T-helper 1 cell treated with Interleukin-12 subunit alpha and Interleukin-12 subunit beta and Interleukin-4 antibody, amounts not matched to agents 30 ng/mL and 1 ng/mL, for 36 hours (primary cell): ENCODE results near the gene DENND2A. TPM values are rescaled to one million over a fixed set of nuclear protein-coding genes. Genes with fewer than 3 reads are reported as not detected.
"Not testable (repeated sequence)": the region's sequence is repeated elsewhere in the genome, so short reads cannot be mapped to it uniquely, and the experiment has no call there.

Source experiments
- intact Hi-C: fragments of 100-400 bp; cut with micrococcal nuclease; formaldehyde crosslinking; loops from one replicate; pipeline ENCODE4 v1.15.1; 2024
- total RNA-seq: library from RNA; stranded (reverse); gene quantifications from 2 replicates; pipeline ENCODE4 v1.2.3, GENCODE V29; 2022

Gene DENND2A
- total RNA-seq, 1 donor from 2014 or later: not detected

DNA sequence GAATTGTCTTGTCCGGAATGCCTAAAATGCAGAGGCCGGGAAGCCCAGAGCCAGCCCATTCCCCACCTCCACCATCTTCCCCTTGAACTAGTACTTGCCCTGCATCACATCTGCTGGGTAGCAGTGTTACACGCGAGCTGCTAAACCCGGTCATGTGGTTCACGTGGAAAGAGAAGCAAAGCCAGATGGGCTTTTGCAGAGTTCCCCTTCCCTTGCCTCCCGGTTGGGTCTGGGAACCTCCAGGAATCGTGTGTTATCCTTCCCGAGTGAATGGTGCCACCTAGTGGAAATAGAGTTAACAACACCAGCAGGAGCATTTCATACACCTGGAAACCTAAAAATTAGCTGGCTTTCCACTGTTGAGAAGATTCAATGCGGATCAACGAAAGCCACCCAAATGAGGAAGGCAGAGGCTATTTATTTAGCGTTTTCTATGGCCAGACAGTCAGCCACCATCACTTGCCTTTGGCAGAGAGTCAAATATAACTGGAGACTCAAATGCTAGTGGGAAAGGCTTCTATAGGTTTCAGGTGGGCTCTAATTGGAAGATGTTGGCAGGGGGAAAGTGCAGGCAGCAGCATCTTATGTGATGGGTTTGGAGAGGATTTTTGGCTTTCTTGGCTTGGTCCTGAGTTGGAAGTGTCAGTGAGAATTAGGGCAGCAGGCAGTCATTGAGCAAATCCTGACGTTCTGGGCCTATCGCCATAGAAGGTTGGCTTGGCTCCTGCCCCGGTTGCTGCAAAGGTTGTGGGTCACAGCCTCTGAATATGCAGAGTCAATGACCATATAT, 12.9 kb upstream of the DENND2A start:
- intact Hi-C loops: loop anchor here (1.0 kb wide), 3 partner anchors 135 to 359 kb away; no protein-coding TSS in a partner anchor

DNA sequence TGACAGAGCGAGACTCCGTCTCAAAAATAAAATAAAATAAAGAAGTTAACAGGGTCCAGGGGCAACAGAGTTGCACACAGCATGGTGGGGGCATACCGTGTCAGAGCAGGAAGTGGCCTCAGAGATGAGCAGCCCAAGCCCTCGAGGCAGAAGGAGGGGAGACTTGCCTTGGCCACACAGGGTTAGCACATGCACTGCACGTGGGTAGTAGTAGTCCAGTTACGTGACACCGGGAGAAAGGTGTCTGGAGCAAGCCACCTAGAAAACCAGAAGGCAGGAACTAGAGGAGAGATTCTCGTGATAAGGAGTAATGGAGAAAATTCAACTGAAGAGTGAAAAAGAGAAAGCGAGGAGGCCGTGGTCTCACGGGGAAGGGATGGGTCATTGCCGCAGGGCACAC, 9.8 kb upstream of the DENND2A start:
- intact Hi-C loops: no loop called here

DNA sequence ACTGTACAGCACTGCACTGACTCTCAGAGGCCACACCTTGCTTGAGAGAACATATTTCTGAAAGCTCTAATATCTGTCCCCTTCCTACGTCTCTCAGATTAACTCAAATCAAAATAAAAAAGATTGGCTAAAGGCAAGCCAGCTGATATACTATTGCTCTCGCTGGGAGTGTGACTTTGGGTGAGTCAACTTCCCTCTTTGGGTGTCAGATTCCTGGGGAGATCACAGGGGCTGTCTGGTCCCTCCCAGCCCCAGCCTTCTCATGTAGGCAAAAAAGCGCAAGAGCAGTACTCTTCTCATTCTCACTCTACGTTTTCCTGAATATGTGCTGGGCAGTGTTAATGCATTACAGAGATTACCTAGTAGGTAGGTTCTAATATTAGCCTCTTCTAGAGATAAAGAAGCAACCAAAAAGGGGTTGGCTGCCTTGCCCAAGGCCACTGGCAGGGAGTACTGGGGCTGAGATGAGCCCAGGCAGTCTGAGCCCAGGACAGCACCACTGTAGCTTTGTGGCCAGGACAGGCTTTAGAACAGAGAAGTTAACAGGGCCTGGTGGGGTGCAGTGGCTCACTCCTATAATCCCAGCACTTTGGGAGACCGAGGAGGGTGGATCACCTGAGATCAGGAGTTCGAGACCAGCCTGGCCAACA, 9.1 kb upstream of the DENND2A start:
- intact Hi-C loops: no loop called here

- intact Hi-C loops: no loop called here
Measured at GRCh38 chr7:140646931-140647647, 6.5 kb upstream of the DENND2A start.

DNA sequence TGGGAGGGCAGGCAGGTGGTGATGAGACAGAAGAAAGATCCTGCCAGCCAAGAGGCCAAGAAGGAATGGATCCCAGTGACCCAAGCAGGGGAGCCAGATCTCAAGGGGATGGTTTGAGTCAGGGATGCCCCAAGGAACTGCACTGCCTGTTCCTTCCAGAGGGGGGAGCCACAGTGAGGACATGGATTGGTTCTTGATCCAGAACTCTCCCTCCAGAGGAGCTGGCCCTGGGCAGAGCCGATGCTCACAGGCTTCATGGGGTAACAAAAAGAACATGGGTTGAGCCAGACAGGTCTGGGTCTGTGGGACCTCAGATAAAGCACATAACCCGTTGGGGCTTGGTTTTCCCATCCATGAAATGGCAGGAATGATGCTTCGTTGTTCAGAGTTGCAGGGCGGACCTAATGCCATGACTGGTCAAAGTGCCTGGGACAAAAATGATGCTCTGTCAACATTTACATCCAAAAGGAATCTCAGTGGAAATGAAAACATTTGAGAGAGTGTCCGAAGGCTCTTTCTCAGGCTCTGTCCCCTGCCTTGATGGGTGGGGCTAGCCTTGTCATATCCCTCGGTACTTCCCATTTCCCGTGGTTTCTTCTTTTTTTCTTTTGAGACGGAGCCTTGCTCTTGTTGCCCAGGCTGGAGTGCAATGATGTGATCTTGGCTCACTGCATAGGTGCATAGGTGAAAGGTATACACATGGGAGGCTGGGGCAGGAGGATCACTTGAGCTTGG, 4.7 kb upstream of the DENND2A start:
- intact Hi-C loops: no loop called here

DNA sequence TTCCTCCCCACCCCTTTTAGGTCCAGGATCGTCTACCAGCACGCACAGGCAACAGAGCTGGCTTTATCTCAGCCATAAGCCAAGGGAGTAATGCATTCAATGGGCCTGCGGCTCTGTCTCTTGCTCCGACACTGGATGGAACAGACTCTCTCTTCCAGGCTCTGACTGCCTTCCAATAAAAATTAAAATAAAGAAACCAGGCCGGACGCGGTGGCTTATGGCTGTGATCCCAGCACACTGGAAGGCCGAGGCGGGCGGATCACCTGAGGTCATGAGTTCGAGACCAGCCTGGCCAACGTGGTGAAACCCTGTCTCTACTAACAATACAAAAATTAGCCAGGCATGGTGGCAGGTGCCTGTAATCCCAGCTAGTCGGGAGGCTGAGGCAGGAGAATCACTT, 4.1 kb upstream of the DENND2A start:
- intact Hi-C loops: not testable (repeated sequence)

- intact Hi-C loops: no loop called here
Measured at GRCh38 chr7:140643416-140643815, 2.8 kb upstream of the DENND2A start.

- intact Hi-C loops: no loop called here
Measured at GRCh38 chr7:140641524-140642195, 1.0 kb upstream of the DENND2A start.

DNA sequence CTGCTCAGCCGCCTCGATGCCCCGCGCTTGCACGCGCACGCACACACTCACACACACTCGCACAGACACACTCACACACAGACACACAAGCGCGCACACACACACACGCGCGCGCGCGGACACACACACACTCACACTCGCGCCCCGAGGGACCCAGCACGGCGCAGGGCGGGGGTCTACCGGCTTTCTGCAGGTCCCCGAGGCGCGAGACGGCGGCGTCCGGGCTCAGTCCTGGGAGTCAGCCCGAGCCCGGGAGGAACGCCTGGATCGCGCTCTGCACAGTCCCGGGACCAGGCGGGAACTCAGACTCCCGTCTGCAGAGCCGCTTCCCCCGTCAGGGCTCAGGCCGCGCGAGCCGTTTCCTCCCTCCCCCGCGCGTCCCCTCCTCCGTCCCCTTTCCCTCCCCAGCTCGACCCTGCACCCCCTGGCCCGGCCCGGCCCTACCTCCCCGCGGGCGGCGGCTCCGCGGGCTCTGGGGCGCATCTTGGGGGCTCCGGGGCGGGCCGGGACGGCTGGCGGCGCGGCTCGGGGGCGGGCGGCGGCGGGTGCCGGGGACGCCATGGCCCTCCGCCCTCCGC, 464 bp downstream of the DENND2A start:
- intact Hi-C loops: no loop called here

DNA sequence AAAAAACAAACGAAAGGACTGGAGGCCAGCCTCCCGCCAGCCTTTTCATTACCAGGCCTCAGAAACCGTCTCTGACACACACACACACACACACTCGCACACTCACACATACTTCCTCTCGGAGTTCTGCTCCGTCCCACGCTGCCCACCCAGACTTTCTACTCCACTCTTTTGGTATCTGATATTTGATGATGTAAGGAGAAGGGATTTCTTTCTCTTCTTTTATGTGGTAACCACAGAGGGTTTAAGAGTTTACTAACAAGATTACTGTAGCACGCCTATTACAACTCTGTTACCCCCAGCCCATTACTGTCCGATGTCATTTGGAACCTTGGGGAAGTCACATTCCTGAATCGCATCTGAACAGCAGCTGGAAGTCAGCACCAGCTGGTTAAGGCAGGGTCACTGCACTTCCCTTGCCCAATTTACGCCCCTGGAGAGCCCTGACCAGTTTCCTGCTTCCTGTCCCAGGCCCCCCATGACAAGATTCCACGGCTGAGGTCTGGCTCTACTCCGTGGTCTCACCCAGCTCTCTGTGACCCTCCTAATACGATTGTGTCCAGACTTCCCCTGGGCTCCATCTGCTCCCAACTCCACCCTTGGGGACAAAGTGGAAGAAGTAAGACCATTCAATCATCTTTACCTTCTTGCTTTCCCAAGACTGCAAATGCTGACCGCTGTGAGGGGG, 1.1 kb downstream of the DENND2A start:
- intact Hi-C loops: no loop called here

GRCh38 chr7:140638173-140638791, 2.3 kb downstream of the DENND2A start:
- intact Hi-C loops: no loop called here

GRCh38 chr7:140637400-140637799, 3.2 kb downstream of the DENND2A start:
- intact Hi-C loops: no loop called here

DNA sequence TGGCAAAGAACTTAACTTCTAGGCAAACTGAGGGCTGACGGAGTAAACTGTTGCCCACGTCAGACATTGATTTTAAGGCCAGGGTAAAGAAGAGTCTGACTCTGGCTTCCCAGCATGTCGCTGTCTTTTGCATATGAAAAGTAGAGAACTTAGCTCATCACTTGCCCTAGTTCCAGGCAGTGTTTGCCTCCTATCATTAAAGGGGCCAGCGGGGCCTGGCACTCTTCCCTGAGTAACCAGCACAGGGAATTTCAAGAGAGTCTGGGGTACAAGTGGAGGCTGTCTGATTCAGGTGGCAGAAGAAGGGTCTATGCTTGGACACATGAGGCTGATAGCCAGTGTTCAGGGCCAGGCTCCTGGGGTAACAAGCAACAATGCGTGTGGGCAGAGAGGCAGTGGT, 4.8 kb downstream of the DENND2A start:
- intact Hi-C loops: no loop called here

- intact Hi-C loops: no loop called here
Measured at GRCh38 chr7:140635345-140635744, 5.3 kb downstream of the DENND2A start.

DNA sequence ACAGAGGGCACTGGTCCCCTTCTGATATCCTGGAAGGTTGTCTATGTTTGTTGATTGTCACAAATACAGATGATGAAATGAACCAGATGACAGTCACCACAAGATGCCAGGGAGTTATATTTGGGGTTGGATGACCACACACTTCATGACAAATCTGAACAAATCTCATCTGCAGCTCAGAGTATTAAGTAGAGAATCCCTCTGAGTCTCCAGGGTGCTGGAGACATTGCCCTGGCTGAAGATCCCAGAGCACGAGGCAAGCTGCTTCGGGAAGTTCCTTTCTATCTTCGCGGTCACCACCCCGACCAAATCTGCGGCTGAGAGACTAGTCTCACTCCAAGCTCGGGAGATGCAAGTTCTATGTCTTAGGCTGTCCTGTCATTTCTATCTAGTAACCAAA, 9.0 kb downstream of the DENND2A start:
- intact Hi-C loops: no loop called here

DNA sequence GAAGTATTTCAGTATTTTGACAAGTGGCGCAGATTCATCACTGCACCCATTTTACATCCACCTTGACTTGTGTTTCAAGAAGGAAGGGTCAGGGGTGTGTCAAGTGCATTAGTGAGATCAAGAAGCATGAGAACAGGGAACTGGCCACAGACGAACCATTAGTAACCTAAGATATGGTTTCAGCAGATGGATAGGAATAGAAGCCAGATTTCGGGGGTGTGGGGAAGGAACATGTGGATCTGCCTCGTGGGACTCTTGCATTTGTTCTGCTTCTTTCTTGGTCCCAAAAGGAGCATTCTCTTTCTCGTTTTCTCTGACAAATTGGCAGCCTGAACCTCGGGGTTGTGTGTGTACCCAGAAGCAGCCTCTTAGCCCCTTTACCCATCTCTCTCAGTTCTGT, 9.6 kb downstream of the DENND2A start:
- intact Hi-C loops: no loop called here

GRCh38 chr7:140625908-140626868, 14.4 kb downstream of the DENND2A start:
- intact Hi-C loops: no loop called here

DNA sequence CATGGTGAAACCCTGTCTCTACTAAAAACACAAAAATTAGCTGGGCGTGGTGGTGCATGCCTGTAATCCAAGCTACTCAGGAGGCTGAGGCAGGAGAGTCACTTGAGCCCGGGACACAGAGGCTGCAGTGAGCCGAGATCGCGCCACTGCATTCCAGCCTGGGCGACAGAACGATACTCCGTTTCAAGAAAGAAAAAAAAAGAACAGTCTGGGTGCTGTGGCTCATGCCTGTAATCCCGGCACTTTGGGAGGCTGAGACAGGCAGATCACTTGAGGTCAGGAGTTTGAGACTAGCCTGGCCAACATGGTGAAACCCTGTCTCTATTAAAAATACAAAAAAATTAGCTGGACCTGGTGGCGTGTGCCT, 15.4 kb downstream of the DENND2A start:
- intact Hi-C loops: not testable (repeated sequence)
